Measurements from ENCODE around the gene EIF5A. TPM values are rescaled to one million over a fixed set of nuclear protein-coding genes. Genes with fewer than 3 reads are reported as not detected.

The EIF5A gene
- total and polyA plus RNA-seq, 9 of the 15 experiments (the other 6 are each of a cell fraction or from before 2014, with no cell fraction given), result 22.9 to 1,163 (median 772) TPM

GRCh38 chr17:7315570-7316235 lies 8.3 kb downstream of the EIF5A start:
- ChIA-PET POLR2A (interaction anchor here (0.8 kb wide), 1 partner anchor 14 kb away, joined by 9 read pairs; the partner anchor contains the start of gene NEURL4), CTCF (ENCODE audit: low intra/inter-chr PET ratio) (no interaction called here)
- Histone ChIP-seq H3K36me3 (ENCODE audit: control insufficient read depth, insufficient read depth, low read length) (peaks cover 71% of the 10 kb centered on the region), H3K9ac (ENCODE audit: insufficient read depth in 1 of 2, low read depth in 2 of 2, low read length in 2 of 2) (peak overlapping the region; percentile 67 to 94), H4K20me1 (replicated peaks; ENCODE audit: control insufficient read depth, insufficient read depth, low read length) (peaks cover 15% of the 10 kb centered on the region), H3K4me2 (ENCODE audit: insufficient read depth, low read length) (peak overlapping the region; percentile 86), H3K27ac (ENCODE audit: extremely low read depth, low read depth, low read length) (peak overlapping the region; percentile 75; the same call in 2 of the 3 replicates), H3K4me1 (replicated peaks in 1 of 2; ENCODE audit: control insufficient read depth in 2 of 2, insufficient read depth in 2 of 2, low read length in 2 of 2) (peaks cover 6 to 26% of the 10 kb centered on the region in 2 experiments), H3K4me3 (peak overlapping the region; percentile 93), H2AFZ (ENCODE audit: low read depth, low read length) (peak overlapping the region; percentile 74; the same call in 1 of the 2 replicates), H3K9me1 (ENCODE audit: control insufficient read depth, insufficient read depth, low read length) (peaks cover 3% of the 10 kb centered on the region), H3K79me2 (ENCODE audit: control insufficient read depth, insufficient read depth, low read length) (peaks cover 21% of the 10 kb centered on the region), H3K27me3 (ENCODE audit: control insufficient read depth in 2 of 2, insufficient read depth in 2 of 2, low read length in 2 of 2) (no peaks in the 10 kb centered on the region), H3K9me3 (replicated peaks; ENCODE audit: control insufficient read depth, insufficient read depth, low read depth, low read length) (no peaks in the 10 kb centered on the region)
- in situ Hi-C loops (cut with MboI), result no loop called here
- DNase-seq (ENCODE audit: extremely low read depth in 1 of 4, low spot score in 3 of 4), result no peak
- WGBS (ENCODE audit: insufficient coverage, low coverage, missing lambda C conversion rate), result 61% methylated on average over 12 of the region's 30 CpGs
- no TSS peak for BruUV-seq (replicated peaks)
- intact Hi-C loops (cut with micrococcal nuclease), result no loop called here
- FAIRE-seq, result no peak
- ATAC-seq, result peak; percentile 8
- TF ChIP-seq FOXO4 (CRISPR knock-in tag; IDR thresholded peaks at IDR 0.05), result no peak
- TF ChIP-seq CREBBP (IDR thresholded peaks at IDR 0.05; ENCODE audit: low read depth, low read length), result no peak
- TF ChIP-seq POLR2B (IDR thresholded peaks at IDR 0.05; ENCODE audit: low read depth, partially characterized antibody), result peak; percentile 11
- no peak for TF ChIP-seq NR1H2 (CRISPR knock-in tag; IDR thresholded peaks at IDR 0.05)
- no peak for TF ChIP-seq RAD21 (CRISPR knock-in tag; conservative IDR thresholded peaks at IDR 0.05 in 1 of 2, IDR thresholded peaks at IDR 0.05 in 1 of 2)
- TF ChIP-seq MAX (CRISPR knock-in tag; IDR thresholded peaks at IDR 0.05), result peak; percentile 2; the same call in 1 of the 2 replicates
- no peak for TF ChIP-seq ATF1 (CRISPR knock-in tag; IDR thresholded peaks at IDR 0.05)
- peak; percentile 29; the same call in 1 of the 2 replicates for TF ChIP-seq ATF1 (tag; IDR thresholded peaks at IDR 0.05)
- no peak for TF ChIP-seq GMEB1 (CRISPR knock-in tag; IDR thresholded peaks at IDR 0.05)
- no peak for TF ChIP-seq BCOR (IDR thresholded peaks at IDR 0.05)
- no peak for TF ChIP-seq ZKSCAN3 (CRISPR knock-in tag; IDR thresholded peaks at IDR 0.05)
- TF ChIP-seq CHCHD3 (CRISPR knock-in tag; IDR thresholded peaks at IDR 0.05), result no peak
- no peak for TF ChIP-seq TSHZ1 (CRISPR knock-in tag; IDR thresholded peaks at IDR 0.05)
- TF ChIP-seq TRIM28 (IDR thresholded peaks at IDR 0.05), result no peak
- TF ChIP-seq NR2C2 (CRISPR knock-in tag; IDR thresholded peaks at IDR 0.05), result no peak
- peak; percentile 87 for TF ChIP-seq NR2C2 (tag; IDR thresholded peaks at IDR 0.05)
- TF ChIP-seq SRSF9 (IDR thresholded peaks at IDR 0.05; ENCODE audit: borderline replicate concordance, low read depth, low read length), result no peak
